Activated CD8-positive, alpha-beta memory T cell treated with anti-CD3 and anti-CD28 coated beads, Interleukin-2, amount 50 U/mL, for 48 hours (primary cell): ENCODE measurements around the gene RIPOR2.
"Not testable (repeated sequence)": the region's sequence is repeated elsewhere in the genome, so short reads cannot be mapped to it uniquely, and the experiment has no call there.

Experiments
- DNase-seq: peaks from one replicate; pipeline ENCODE4 v3.0.0-alpha.2; 2020

RIPOR2 gene

GRCh38 chr6:24757611-24758010 lies 178.1 kb downstream of the RIPOR2 start:
- no peak for DNase-seq

DNA sequence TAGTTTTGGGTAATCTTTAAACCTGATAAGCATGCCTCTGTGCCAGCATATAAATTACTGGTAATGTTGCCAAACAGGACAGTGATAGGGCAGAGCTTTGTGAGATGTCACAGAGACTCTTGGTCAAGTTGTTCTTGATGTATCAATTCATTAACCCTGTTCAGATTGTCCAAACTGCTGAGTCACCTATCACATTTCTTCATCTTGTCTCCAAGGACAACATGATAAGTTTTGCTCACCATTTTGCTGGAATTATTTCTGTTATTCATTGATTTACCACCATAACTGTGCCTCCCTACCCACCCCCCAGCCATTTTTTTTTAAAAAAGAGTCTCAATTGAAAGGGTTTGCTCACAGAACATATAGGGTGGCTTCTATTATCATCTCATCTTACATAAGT lies 180.5 kb downstream of the RIPOR2 start:
- no peak for DNase-seq

- not testable (repeated sequence) for DNase-seq
These were observed 181.4 kb downstream of the RIPOR2 start for GRCh38 chr6:24754378-24754777.
